Medulla oblongata (tissue), 1 donor: ENCODE results near the gene MTHFD1L.
"Not testable (repeated sequence)": the region's sequence is repeated elsewhere in the genome, so short reads cannot be mapped to it uniquely, and the experiment has no call there.

Experiments
- DNase-seq: peaks from one replicate; pipeline ENCODE4 v3.0.0-alpha.2; 2015; ENCODE audit errors: extremely low spot score

Gene MTHFD1L

GRCh38 chr6:150865406-150866146, at the start of gene MTHFD1L:
TSS of gene MTHFD1L (plus strand) at chr6:150865702. CDS start at chr6:150865823, 121 bp downstream.
- DNase-seq, result peak; percentile 80

GRCh38 chr6:150816554-150816953, 48.9 kb upstream of the MTHFD1L start:
- not testable (repeated sequence) for DNase-seq

- DNase-seq, result no peak
These were observed 42.6 kb upstream of the MTHFD1L start for GRCh38 chr6:150822932-150823331.

DNA sequence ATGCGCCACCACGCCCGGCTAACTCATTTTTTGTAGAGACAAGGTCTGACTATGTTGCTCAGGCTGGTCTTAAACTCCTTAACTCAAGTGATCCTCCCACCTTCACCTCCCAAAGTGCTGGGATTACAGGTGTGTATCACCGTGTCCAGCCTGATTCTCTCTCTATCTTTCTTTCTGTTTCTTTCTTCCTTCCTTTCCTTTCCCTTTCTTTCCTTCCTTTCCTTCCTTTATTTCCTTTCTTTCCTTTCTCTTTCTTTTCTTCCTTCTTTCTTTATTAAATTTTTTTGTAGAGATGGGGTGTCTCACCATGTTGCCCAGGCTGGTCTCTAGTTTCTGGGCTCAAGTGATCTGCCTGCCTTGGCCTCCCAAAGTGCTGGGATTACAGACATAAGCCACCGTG, 38.7 kb upstream of the MTHFD1L start:
- DNase-seq, result no peak

GRCh38 chr6:150828107-150828506, 37.4 kb upstream of the MTHFD1L start:
- not testable (repeated sequence) for DNase-seq

DNA sequence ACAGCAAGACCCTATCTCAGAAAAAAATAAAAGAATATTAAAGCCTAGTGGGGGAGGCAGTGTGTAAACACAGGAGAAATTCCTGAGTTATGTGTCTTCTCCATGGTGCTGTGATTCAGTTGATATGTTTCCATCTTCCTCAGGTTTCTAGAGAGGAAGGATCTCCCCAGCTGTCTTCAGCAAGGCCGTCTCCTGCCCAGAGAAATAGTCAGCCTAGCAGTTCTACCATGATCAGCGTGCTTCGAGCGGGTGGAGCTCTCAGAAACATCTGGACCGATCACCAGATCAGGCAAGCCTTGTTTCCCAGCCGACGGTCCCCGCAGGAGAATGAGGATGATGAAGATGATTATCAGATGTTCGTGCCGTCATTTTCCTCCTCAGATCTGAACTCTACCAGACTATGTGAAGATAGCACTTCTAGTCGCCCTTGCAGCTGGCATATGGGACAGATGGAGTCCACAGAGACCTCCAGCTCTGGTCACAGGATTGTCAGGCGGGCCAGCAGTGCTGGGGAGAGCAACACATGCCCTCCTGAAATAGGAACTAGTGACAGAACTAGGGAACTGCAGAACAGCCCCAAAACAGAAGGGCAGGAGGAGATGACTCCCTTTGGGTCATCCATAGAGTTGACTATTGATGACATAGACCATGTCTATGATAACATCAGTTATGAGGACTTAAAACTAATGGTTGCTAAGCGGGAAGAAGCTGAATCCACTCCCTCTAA, 34.9 kb upstream of the MTHFD1L start:
- DNase-seq, result no peak

DNA sequence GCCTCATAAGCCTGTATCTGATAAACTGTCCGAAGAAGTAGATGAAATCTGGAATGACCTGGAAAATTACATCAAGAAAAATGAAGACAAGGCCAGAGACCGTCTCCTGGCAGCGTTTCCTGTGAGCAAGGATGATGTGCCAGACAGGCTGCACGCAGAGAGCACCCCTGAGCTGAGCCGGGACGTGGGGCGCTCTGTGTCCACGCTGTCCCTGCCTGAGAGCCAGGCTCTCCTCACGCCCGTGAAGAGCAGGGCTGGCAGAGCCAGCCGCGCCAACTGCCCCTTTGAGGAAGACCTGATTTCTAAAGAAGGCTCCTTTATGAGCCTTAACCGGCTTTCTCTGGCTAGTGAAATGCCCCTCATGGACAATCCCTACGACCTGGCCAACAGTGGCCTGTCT, 33.9 kb upstream of the MTHFD1L start:
- DNase-seq, result no peak

DNA sequence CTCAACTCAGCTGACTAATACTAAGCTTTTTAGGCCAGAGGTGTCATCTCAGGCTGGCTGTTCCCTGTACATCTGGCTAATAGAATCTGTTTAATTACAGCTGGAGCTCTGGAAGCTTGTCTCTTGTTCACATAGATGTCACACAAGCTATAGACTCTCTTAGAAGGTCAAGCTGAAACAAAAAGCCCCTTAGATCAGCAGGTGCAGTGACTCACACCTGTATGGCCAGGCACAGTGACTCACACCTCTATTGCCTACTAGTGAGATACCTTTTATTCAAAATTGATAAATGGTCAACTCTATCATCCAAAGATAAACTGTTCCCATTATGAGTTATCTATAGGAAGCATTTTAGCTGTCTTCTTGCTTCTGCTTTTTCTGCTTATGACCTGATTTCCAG, 29.9 kb upstream of the MTHFD1L start:
- DNase-seq, result no peak

DNA sequence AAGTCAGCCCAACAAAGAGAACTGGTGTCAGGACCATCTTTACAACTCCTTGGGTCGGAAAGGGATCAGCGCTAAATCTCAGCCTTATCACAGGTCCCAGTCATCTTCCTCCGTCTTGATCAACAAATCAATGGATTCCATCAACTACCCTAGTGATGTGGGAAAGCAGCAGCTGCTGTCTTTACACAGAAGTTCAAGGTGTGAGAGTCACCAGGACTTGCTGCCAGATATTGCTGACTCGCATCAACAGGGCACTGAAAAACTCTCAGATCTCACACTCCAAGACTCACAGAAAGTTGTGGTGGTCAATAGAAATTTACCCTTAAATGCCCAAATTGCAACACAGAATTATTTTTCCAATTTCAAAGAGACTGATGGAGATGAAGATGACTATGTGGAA, 25.3 kb upstream of the MTHFD1L start:
- no peak for DNase-seq

DNA sequence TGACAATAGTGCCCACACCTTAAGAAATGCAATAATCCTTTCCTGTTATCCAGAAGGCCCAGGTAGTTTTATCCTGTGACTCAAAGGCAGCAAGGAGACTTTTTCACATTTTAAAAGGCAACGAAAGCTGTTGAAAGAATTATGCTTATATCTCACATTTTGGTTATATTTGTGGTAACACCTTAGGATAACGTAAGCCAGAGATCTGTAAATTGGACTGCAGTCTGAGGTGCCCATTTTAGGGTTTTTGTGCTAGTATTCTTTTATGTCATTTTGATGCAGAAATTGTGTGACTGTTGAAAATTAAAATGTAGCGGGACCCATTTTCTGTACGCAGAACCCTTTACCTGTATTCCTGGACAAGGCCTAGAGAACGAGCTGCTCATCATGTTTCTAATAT, 24.3 kb upstream of the MTHFD1L start:
- no peak for DNase-seq

DNA sequence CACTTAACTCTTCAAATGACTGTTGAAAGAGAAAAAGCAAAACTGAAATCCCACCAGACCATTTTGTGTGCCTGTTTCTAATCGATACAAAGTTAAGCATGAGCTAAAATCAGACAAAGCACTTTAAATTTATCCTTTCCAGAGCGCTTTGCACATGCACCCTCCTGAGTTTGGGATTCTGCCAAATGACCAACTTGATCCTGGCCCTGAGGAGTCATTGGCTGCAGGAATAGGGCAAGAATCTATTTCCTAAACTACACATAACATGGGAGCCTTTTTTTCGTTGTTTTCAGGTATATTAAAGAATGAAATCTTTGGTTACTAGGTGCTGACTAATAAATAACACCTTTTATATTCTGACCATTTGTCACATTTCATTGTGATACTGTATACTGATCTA, 23.8 kb upstream of the MTHFD1L start:
- DNase-seq, result no peak

DNA sequence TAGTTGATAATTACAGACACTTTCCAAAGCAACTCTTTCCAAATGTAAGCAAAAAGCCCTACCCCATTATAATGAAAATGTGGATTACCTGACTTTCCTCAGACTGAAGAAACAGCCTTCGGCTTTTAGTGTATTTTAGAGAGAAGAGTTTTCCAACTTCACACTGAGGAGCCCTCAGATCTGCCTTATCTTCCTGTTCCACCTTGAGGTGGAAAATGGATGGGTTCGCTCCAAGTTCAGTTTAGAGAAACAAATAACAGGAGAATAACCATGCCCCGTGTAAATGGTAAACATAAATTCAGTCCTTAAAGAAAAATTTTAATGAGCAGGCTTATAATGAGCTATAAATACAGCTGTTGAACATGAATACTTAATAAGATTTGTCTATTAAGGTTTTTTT, 21.1 kb upstream of the MTHFD1L start:
- DNase-seq, result no peak

DNA sequence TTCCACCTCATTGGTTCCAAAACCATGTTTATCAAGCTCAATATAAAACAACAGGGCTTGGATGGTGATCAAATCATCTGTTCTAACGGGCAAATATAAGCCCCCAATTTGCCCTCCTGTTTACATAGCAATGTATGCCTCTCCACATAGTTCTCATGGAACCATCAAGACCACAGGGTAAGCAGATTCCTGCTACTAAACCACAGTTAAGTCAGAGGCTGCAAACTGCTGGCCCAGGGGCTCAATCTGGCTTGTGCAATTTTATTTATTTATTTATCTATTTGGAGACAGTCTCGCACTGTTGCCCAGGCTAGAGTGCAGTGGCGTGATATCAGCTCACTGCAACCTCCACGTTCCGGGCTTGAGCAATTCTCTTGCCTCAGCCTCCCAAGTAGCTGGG, 18.9 kb upstream of the MTHFD1L start:
- no peak for DNase-seq

DNA sequence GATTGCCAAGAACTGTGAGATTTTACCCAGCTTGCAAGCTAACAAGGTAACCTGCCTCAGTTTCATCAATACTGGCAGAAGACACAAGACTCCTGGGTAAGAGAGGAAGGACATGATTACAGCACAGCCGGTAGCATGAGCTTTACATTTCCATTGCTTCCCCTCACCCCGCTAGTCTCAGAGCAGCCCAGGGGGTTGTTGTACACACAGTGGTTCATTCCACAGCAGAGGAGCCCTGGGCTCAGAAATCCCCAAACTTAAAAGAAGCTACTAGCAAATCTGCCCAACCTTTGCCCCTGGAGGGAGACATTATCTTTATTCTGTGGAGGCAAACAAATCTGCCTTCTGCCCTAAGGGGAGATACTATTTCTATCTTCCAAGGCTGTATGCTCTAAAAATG, 17.1 kb upstream of the MTHFD1L start:
- no peak for DNase-seq

DNA sequence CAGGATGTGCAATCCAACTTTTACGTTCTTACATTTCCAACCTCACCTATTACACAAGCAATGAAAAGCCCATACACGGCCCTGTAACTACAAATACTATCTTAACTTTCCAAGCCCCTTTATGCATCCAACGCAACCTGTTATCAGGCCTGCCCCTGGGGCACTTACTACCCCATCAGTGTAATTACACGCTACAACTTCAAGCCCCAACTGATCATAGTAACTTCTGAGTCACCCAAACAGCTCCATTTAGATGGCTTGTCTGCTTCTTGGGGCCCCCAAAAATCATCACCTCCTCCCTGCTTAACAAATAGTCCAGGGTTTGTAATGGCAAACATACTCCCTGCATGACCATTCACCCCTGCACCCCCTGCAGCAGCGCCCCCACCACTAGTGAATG, 11.1 kb upstream of the MTHFD1L start:
- DNase-seq, result not testable (repeated sequence)

DNA sequence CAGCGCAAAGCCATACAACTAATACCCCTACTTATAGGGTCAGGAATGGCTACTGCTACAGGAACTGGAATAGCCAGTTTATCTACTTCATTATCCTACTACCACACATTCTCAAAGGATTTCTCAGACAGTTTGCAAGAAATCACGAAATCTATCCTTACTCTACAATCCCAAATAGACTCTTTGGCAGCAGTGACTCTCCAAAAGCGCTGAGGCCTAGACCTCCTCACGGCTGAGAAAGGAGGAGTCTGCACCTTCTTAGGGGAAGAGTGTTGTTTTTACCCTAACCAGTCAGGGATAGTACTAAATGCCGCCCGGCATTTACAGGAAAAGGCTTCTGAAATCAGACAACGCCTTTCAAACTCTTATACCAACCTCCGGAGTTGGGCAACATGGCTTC, 10.3 kb upstream of the MTHFD1L start:
- not testable (repeated sequence) for DNase-seq

- peak; percentile 24 for DNase-seq
These were observed 8.2 kb upstream of the MTHFD1L start for GRCh38 chr6:150857062-150857944.

DNA sequence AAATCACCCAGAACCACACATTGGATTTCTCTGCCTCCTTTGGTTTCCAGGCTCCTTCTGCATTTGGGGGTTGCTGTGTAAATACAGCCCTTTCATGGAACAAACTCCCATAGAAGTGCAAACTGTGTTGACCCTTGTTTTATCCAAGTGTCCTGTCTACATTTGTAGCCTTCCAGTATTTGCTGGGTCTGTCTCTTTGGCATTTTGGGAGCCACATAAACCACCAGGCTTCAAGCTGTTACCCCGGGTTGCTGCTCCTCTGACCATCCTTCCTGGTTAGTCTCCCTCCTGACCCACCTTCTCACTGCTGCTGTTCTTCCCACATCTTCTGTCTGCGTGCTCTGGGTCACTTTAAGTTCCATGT, 7.6 kb upstream of the MTHFD1L start:
- no peak for DNase-seq

GRCh38 chr6:150861448-150862168, 3.9 kb upstream of the MTHFD1L start:
- peak; percentile 71 for DNase-seq

DNA sequence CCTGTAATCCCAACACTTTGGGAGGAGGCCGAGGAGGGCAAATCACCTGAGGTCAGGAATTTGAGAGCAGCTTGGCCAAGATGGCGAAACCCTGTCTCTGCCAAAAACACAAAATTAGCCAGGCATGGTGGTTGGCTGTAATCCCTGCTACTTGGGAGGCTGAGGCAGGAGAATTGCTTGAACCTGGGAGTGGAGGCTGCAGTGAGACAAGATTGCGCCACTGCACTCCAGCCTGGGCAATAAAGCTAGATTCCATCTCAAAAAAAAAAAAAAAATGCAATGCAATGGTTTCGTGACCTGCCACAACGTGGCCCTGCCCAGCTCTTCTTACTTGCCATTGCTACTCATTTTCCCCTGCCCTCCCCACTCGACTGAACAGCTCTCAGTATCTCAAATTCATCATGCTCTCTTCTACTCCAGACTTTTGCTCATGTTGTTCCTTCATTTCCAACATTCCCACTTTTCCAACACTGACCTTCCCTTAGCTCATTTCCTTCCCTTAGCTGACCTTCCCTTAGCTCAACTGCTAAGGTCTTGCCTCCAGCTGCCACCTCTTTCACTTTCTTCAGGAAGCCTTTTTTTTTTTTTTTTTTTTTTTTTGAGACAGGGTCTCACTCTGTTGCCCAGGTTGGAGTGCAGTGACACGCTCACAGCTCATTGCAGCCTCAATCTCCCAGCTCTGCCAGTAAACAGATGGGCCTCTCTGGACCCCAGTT, 2.1 kb upstream of the MTHFD1L start:
- no peak for DNase-seq

- DNase-seq, result no peak
These were observed 478 bp upstream of the MTHFD1L start for GRCh38 chr6:150865043-150865405.
